Heart right ventricle (tissue), 16 donors: Measurements from ENCODE around the gene PLA2G5. TPM values are rescaled to one million over a fixed set of nuclear protein-coding genes. Genes with fewer than 3 reads are reported as not detected.
A peak's percentile ranks its signal among the peaks of the same experiment; 100 is the strongest.

Experiments
- ATAC-seq, 8 donors: fragments of 200-7000 bp; cut with Tn5 transposase; one replicate each; pipeline ENCODE4 v1.9.1; 2020; ENCODE audit warnings: mild to moderate bottlenecking in 8 of 8, moderate library complexity in 8 of 8, moderate number of reproducible peaks in 1 of 8
- DNase-seq, 2 donors: peaks; one replicate each; pipeline ENCODE4 v3.0.0-alpha.2; 2020
- H3K27ac ChIP-seq, 10 donors: fragments of 200-600 bp; sonication (generic) in 2 of 10; one replicate each; pipeline versions ENCODE4 v1.5.0 to v1.8.0; 2020 to 2022; ENCODE audit warnings: mild to moderate bottlenecking in 3 of 10
- H3K27me3 ChIP-seq, 7 donors: fragments of 200-600 bp; one replicate each; pipeline ENCODE4 v1.8.0; 2021 to 2022; ENCODE audit warnings: mild to moderate bottlenecking in 2 of 7
- H3K36me3 ChIP-seq, 9 donors: fragments of 200-600 bp; sonication (generic) in 1 of 9; one replicate each; pipeline versions ENCODE4 v1.5.0 to v1.8.0; 2020 to 2022; ENCODE audit warnings: mild to moderate bottlenecking in 2 of 9
- H3K4me1 ChIP-seq, 9 donors: fragments of 200-600 bp; sonication (generic) in 1 of 9; one replicate each; pipeline versions ENCODE4 v1.5.0 to v1.8.0; 2020 to 2022; ENCODE audit warnings: mild to moderate bottlenecking in 4 of 9
- H3K4me3 ChIP-seq, 10 donors: fragments of 200-600 bp; sonication (generic) in 2 of 10; one replicate each; pipeline versions ENCODE4 v1.5.0 to v1.8.0; 2020 to 2022; ENCODE audit warnings: mild to moderate bottlenecking in 7 of 10, moderate library complexity in 2 of 10
- H3K9me3 ChIP-seq, 11 donors: fragments of 200-600 bp in 10 of 11; sonication (generic) in 2 of 11; one replicate each; pipeline versions ENCODE4 v1.5.0 to v1.8.0; 2013 to 2022; ENCODE audit warnings: mild to moderate bottlenecking in 2 of 11, control low read depth in 1 of 11, moderate library complexity in 1 of 11
- CTCF ChIP-seq, 9 donors: fragments of 200-600 bp; sonication (generic) in 2 of 9; IDR thresholded peaks; one replicate each; pipeline versions ENCODE4 v1.5.0 to v1.8.0; 2021 to 2022; ENCODE audit warnings: antibody characterized with exemption in 9 of 9, mild to moderate bottlenecking in 5 of 9, moderate library complexity in 1 of 9
- WGBS, 2 donors: extraction: QIAGEN DNeasy Blood & Tissue Kit; methylation state at CpG; one replicate each; pipeline ENCODE4 v1.1.7; 2013; ENCODE audit warnings: inconsistent platforms in 1 of 2; 5-methylcytosine and 5-hydroxymethylcytosine counted together
- intact Hi-C, 10 donors: fragments of 100-400 bp; cut with DNase I; formaldehyde crosslinking; loops; one replicate each; pipeline versions ENCODE4 v1.11.1 to v1.14.2; 2022
- polyA plus RNA-seq, 2 donors: library from polyadenylated mRNA; stranded (reverse); fragments of 200-250 nt; gene quantifications; one replicate each; pipeline ENCODE4 v1.2.3, GENCODE V29; 2013
- total RNA-seq, 10 donors: library from RNA; stranded (reverse); fragmentation: NEBNext Ultra II Directional in 3 of 10; extraction: Animal tissue kit (Norgen Biotek cat#: 25700) in 3 of 10; gene quantifications; one replicate each; pipeline versions ENCODE4 v1.2.1 to v1.2.4, GENCODE V29; 2021 to 2023
- donor health status: Arrhythmogenic right ventricular cardiomyopathy.
- donor health status: ischemic (EF 13 %, LVEDD 7.1; RV severe dilation, severe dysfunction).
- donor health status: healthy with polysubstance abuse.
- donor health status: DM: no; HTN: yes; CAD: no.
- donor health status: DM: no; HTN: no; CAD: no.
- donor health status: ischemic (EF 25% LVEDD 6.9; RV normal size, moderate dysfunction).
- donor health status: ischemic (EF 25% LVEDD 5.7; RV mildly dilated, moderate dysfunction).
- donor health status: healthy.
- donor health status: DM: yes; HTN: yes; CAD: no.
- donor health status: Ischemic cardiomyopathy.
- donor health status: ischemic (EF 35%, LVEDD 5.7; RV mildly dilated, moderate dysfunction).
- donor health status: nonischemic (EF 11% LVEDD 7.7; RV severe dilation, severe dysfunction).
- donor health status: DM: yes; HTN: yes; CAD: no.
- donor health status: PGD.
- donor health status: ischemic (EF 29% LVEDD 5.4; RV normal size, mild dysfunction).
- donor health status: nonischemic (EF 23%, LVEDD 6.1; RV moderate dilation, normal function).

Gene PLA2G5
- total and polyA plus RNA-seq, 12 donors: 31.5 to 133 (median 49.3) TPM

GRCh38 chr1:20093303-20093702 is 23.3 kb downstream of the PLA2G5 start:
- intact Hi-C loops: loop anchor here in 2 of 10 donors (5.0 to 10.0 kb wide), 2 partner anchors 99 to 116 kb away; partner anchors contain the start of gene PLA2G2A (in 1 of the 2)
- peak overlapping the region; percentile 13 to 70 (median 54) for H3K27ac ChIP-seq
- peaks cover 0 to 15% (median 0%) of the 10 kb centered on the region in 11 donors for H3K9me3 ChIP-seq
- no peak for TF ChIP-seq CTCF (IDR thresholded peaks at IDR 0.05)
- DNase-seq (no peak), ATAC-seq (no peak)
- no peak overlapping the region for H3K4me3 ChIP-seq
- peaks cover 0 to 37% (median 14%) of the 10 kb centered on the region in 9 donors for H3K36me3 ChIP-seq
- no peaks in the 10 kb centered on the region for H3K27me3 ChIP-seq
- peaks cover 0 to 6% (median 0%) of the 10 kb centered on the region in 9 donors for H3K4me1 ChIP-seq
- whole genome bisulfite sequencing, 2 donors: 83 to 91% methylated on average over 5 of the region's 5 CpGs

- TF ChIP-seq CTCF (IDR thresholded peaks at IDR 0.05): no peak
- H3K9me3 ChIP-seq: peaks cover 0 to 15% (median 0%) of the 10 kb centered on the region in 11 donors
- no peak overlapping the region for H3K4me3 ChIP-seq
- H3K36me3 ChIP-seq: peaks cover 0 to 30% (median 12%) of the 10 kb centered on the region in 9 donors
- DNase-seq (peak; percentile 44 to 60), ATAC-seq (peak; percentile 70 to 91 (median 82))
- WGBS, 2 donors: 67 to 76% methylated on average over 5 of the region's 5 CpGs
- no peaks in the 10 kb centered on the region for H3K27me3 ChIP-seq
- peaks cover 0 to 6% (median 0%) of the 10 kb centered on the region in 9 donors for H3K4me1 ChIP-seq
- peak overlapping the region in 9 of 10 donors; percentile 32 to 70 (median 57) for H3K27ac ChIP-seq
- intact Hi-C loops: loop anchor here in 2 of 10 donors (5.0 to 10.0 kb wide), 2 partner anchors 99 to 117 kb away; partner anchors contain the start of gene PLA2G2A (in 1 of the 2)
These were observed 24.0 kb downstream of the PLA2G5 start for GRCh38 chr1:20093940-20094391.

- ATAC-seq (no peak), DNase-seq (no peak)
- Histone ChIP-seq H3K27ac (no peak overlapping the region), H3K4me1 (peaks cover 0 to 8% (median 0%) of the 10 kb centered on the region in 9 donors), H3K36me3 (peaks cover 0 to 12% (median 0%) of the 10 kb centered on the region in 9 donors), H3K4me3 (no peak overlapping the region), H3K27me3 (no peaks in the 10 kb centered on the region), H3K9me3 (peaks cover 0 to 15% (median 0%) of the 10 kb centered on the region in 11 donors)
- 73 to 80% methylated on average over 5 of the region's 5 CpGs for WGBS, 2 donors
- intact Hi-C loops: loop anchor here in 2 of 10 donors (5.0 to 10.0 kb wide), 2 partner anchors 101 to 118 kb away; partner anchors contain the start of gene PLA2G2A (in 1 of the 2)
- no peak for TF ChIP-seq CTCF (IDR thresholded peaks at IDR 0.05)
These were observed 25.8 kb downstream of the PLA2G5 start for GRCh38 chr1:20095564-20096434.

GRCh38 chr1:20096840-20097447 is 26.9 kb downstream of the PLA2G5 start:
- Histone ChIP-seq H3K27ac (no peak overlapping the region), H3K4me1 (peaks cover 0 to 17% (median 0%) of the 10 kb centered on the region in 9 donors), H3K4me3 (no peak overlapping the region), H3K36me3 (peaks cover 0 to under 1% (median 0%) of the 10 kb centered on the region in 9 donors), H3K27me3 (no peaks in the 10 kb centered on the region), H3K9me3 (peaks cover 0 to 15% (median 0%) of the 10 kb centered on the region in 11 donors)
- WGBS, 2 donors: 87% methylated on average over 7 of the region's 7 CpGs
- no peak for ATAC-seq
- intact Hi-C loops: loop anchor here in 2 of 10 donors (5.0 to 10.0 kb wide), 2 partner anchors 102 to 120 kb away; partner anchors contain the start of gene PLA2G2A (in 1 of the 2)
- TF ChIP-seq CTCF (IDR thresholded peaks at IDR 0.05): no peak
- DNase-seq: no peak
